ENCODE measurements around the gene SRRM2.

Gene SRRM2

DNA sequence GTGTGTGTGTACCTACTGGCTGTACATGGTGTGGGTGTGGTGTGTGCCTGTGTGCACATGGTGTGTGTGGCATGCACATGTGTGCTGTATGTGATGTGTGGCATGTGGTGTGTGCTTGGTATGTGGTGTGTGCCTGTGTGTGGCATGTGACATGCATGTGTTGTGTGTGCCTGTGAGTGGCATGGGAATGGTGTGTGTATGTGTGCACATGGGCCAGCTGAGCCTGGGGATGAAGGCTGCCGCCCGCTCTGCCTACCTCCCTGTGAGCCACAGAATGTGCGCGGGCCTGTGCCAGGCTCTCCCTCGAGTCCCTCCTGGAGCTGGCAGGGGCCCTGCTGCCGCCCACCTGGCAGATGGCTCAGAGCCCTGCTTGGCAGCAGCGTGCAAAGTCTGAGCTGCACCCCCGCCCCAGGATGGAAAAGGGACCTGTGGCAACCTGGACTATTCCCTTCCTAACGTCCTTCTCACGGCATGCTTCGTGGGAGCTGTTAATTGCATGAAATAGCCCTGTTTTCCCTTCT is 41.7 kb upstream of the SRRM2 start:
- Histone ChIP-seq H3K4me1 (ENCODE audit: insufficient read depth, low read length) (no peaks in the 10 kb centered on the region; the same call in 1 of the 2 replicates), H3K9ac (ENCODE audit: low read depth, low read length) (no peak overlapping the region), H3K36me3 (ENCODE audit: insufficient read depth, low read length) (peaks cover 8% of the 10 kb centered on the region; the same call in 1 of the 2 replicates), H3K9me3 (ENCODE audit: control insufficient read depth, insufficient read depth, low read length) (no peaks in the 10 kb centered on the region)

DNA sequence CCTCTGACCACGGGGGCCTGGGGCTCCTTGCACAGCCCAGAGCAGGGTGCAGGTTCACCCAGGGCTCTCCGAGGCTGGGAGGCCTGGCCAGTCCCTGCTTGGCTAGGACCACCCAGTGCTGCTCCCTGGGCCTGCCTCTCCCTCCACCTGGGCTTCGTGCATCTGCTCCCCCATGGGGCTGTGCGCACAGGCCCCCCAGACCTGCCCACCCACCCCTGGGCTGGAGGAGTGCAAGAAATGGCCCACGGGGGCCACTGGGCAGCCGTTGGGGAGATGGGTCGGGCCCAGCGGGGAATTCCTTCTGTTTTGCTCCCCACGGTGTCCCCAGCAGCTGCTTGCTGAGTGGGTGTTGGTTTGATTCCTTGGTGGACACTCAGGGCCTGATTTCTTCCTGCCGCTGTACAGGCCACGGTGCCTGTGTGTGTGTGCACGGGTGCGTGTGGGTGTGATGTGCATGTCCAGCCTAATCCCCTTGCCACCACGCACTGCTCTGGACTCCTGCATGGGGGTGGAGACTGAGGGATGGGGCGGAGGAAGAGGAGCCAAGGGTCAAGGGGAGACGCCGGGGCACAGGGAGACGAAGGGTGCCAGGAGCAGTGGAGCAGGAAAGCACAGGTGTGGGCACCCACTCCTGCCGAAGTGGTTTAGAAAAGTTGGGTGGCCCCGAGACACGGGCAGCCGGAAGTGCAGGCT is 40.9 kb upstream of the SRRM2 start:
- peaks cover 8% of the 10 kb centered on the region; the same call in 1 of the 2 replicates for H3K36me3 ChIP-seq (ENCODE audit: insufficient read depth, low read length)
- no peak overlapping the region for H3K9ac ChIP-seq (ENCODE audit: low read depth, low read length)
- no peaks in the 10 kb centered on the region for H3K9me3 ChIP-seq (ENCODE audit: control insufficient read depth, insufficient read depth, low read length)
- no peaks in the 10 kb centered on the region; the same call in 1 of the 2 replicates for H3K4me1 ChIP-seq (ENCODE audit: insufficient read depth, low read length)

DNA sequence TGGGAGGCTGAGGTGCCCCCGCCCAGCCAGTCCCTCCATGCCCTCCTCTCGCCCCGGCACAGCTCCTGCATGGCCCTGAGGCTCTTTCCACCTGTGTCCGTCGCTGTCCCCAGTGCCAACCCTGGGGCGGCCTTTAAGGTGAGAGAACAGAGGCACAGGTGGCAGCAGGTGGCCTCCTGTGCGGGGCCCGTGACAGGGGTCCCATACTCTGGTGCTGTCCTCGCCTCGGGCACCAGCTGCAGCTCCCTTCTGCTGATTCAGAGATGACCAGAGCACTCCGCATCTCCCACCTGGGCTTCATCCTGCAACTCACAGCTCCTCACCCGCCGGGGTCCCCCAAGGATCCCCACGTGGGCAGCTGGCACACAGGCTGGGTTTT is 40.4 kb upstream of the SRRM2 start:
- H3K9ac ChIP-seq (ENCODE audit: low read depth, low read length): no peak overlapping the region

DNA sequence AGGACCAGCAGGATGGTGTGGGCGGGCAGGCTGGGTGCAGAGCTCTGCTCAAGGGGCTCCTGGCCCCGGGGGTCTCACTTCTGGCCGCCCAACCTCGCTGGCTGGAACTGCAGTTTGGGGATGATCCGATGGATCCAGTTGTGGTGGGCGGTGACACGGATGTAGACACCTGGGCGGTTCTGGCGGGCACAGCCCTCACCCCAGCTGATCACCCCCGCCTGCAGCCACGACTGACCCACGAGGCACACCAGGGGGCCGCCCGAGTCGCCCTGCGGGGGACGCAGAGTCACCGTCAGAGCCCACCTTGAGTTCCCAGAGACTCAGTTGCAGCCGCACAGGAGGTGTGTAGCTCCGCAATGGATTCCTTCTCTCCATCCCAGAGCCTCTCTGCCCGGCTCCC is 39.9 kb upstream of the SRRM2 start:
- no peaks in the 10 kb centered on the region; the same call in 1 of the 2 replicates for H3K4me1 ChIP-seq (ENCODE audit: insufficient read depth, low read length)
- H3K9me3 ChIP-seq (ENCODE audit: control insufficient read depth, insufficient read depth, low read length): no peaks in the 10 kb centered on the region
- H3K9ac ChIP-seq (ENCODE audit: low read depth, low read length): no peak overlapping the region
- H3K36me3 ChIP-seq (ENCODE audit: insufficient read depth, low read length): peaks cover 8% of the 10 kb centered on the region; the same call in 1 of the 2 replicates

More for the DNA sequence above, 40.4 kb upstream of the SRRM2 start:
- no peaks in the 10 kb centered on the region for H3K9me3 ChIP-seq (ENCODE audit: control insufficient read depth, insufficient read depth, low read length)
- H3K4me1 ChIP-seq (ENCODE audit: insufficient read depth, low read length): no peaks in the 10 kb centered on the region; the same call in 1 of the 2 replicates
- H3K36me3 ChIP-seq (ENCODE audit: insufficient read depth, low read length): peaks cover 8% of the 10 kb centered on the region; the same call in 1 of the 2 replicates

DNA sequence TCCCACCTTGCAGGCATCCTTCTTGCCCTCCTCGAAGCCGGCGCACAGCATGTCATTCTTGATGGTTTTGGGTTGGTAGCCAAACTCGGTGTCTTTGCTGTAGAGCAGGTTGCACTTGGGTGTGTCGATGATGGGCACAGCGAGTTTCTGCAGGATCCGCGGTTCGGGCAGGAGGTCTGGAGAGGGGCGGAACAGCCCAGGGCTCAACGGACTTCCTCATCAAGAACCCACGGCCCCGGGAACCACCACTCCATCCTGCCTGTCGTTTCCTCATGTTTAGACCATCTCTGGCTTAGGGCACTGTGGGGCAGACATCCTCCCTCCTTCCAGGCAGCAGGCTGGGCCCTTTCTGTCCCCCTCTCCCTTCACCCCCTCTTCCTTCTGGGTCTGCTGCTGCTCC is 38.9 kb upstream of the SRRM2 start:
- no peak overlapping the region for H3K9ac ChIP-seq (ENCODE audit: low read depth, low read length)
- H3K36me3 ChIP-seq (ENCODE audit: insufficient read depth, low read length): peaks cover 1% of the 10 kb centered on the region; the same call in 1 of the 2 replicates
- H3K9me3 ChIP-seq (ENCODE audit: control insufficient read depth, insufficient read depth, low read length): no peaks in the 10 kb centered on the region
- H3K4me1 ChIP-seq (ENCODE audit: insufficient read depth, low read length): no peaks in the 10 kb centered on the region; the same call in 1 of the 2 replicates

DNA sequence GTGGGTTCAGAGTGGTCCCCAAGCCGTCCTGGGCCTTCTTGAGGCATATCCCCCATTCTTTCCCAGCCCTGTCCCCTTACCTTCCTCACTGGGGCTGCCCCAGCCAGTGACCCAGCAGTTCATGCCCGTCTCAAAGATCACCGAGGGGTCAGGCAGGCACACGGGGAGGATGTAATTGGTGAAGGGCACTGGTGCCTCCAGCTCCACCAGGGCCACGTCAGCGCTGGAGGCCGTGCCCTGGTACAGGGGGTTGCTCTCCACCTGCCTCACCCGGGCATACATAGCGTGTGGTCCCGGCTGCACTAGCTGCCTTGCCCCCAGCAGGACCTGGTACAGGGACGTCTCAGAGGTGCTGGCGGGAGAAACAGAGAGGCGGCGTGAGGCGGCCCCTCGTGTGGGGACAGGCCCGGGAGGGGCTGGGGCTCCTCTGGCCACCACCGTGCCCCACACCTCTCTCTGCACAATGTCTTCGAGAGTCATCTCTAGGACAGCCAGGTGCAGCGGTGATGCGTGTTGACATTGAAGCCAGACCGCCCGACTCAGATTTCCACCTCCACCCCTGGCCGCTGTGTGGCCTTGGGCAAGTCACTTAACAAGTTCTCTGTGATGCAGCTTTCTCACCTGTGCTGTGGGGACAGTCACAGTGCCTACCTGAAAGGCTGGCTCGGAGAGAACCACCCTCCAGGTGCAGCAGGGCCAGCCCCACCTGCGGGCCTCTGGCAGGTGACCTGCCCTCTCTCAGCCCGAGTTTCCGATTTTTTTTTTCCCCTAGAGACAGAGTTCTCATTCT is 38.3 kb upstream of the SRRM2 start:
- H3K36me3 ChIP-seq (ENCODE audit: insufficient read depth, low read length): no peaks in the 10 kb centered on the region
- H3K4me1 ChIP-seq (ENCODE audit: insufficient read depth, low read length): no peaks in the 10 kb centered on the region; the same call in 1 of the 2 replicates
- H3K9ac ChIP-seq (ENCODE audit: low read depth, low read length): no peak overlapping the region
- H3K9me3 ChIP-seq (ENCODE audit: control insufficient read depth, insufficient read depth, low read length): no peaks in the 10 kb centered on the region

DNA sequence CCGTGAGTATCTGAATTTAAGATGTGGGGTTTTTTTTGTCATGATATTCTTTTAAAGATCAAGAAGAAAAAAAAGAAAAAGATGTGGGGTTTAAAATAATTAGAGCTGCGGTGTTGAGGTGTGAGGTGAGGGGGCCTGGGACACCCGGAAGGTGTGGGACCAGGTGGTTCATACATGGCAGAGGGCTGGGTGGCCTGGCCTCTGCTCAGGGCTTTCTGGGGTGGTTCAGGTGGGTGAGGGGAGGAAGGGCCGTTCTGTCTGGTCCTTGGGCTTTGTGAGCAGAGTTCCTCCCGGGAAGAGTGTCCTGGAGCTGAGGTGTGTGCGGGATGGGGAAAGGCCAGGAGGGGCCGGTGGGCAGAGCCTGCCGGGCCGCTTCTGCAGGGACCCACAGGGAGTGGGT is 37.4 kb upstream of the SRRM2 start:
- Histone ChIP-seq H3K9me3 (ENCODE audit: control insufficient read depth, insufficient read depth, low read length) (no peaks in the 10 kb centered on the region), H3K36me3 (ENCODE audit: insufficient read depth, low read length) (no peaks in the 10 kb centered on the region), H3K9ac (ENCODE audit: low read depth, low read length) (no peak overlapping the region), H3K4me1 (ENCODE audit: insufficient read depth, low read length) (no peaks in the 10 kb centered on the region; the same call in 1 of the 2 replicates)

DNA sequence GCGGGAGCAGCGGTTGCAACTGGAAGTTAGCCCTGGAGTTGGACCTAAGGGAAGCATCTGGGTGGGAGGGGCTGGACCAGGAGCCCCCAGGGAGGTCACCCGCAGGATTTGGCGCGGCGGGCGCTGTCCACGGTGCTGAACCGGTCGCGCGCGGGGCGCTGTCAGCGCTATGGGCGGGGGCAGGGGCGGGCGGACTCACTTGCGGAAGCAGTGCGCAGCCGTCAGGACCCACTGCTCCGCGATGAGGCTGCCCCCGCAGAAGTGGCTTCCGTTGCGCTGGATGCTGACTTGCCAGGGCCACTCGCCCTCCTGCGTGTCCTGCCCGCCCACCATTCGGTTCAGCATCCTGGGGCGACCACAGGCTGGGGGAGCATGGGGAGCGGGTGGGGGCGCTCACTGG is 36.9 kb upstream of the SRRM2 start:
- Histone ChIP-seq H3K4me1 (ENCODE audit: insufficient read depth, low read length) (no peaks in the 10 kb centered on the region; the same call in 1 of the 2 replicates), H3K36me3 (ENCODE audit: insufficient read depth, low read length) (no peaks in the 10 kb centered on the region), H3K9ac (ENCODE audit: low read depth, low read length) (no peak overlapping the region; the same call in 1 of the 2 replicates), H3K9me3 (ENCODE audit: control insufficient read depth, insufficient read depth, low read length) (no peaks in the 10 kb centered on the region)

DNA sequence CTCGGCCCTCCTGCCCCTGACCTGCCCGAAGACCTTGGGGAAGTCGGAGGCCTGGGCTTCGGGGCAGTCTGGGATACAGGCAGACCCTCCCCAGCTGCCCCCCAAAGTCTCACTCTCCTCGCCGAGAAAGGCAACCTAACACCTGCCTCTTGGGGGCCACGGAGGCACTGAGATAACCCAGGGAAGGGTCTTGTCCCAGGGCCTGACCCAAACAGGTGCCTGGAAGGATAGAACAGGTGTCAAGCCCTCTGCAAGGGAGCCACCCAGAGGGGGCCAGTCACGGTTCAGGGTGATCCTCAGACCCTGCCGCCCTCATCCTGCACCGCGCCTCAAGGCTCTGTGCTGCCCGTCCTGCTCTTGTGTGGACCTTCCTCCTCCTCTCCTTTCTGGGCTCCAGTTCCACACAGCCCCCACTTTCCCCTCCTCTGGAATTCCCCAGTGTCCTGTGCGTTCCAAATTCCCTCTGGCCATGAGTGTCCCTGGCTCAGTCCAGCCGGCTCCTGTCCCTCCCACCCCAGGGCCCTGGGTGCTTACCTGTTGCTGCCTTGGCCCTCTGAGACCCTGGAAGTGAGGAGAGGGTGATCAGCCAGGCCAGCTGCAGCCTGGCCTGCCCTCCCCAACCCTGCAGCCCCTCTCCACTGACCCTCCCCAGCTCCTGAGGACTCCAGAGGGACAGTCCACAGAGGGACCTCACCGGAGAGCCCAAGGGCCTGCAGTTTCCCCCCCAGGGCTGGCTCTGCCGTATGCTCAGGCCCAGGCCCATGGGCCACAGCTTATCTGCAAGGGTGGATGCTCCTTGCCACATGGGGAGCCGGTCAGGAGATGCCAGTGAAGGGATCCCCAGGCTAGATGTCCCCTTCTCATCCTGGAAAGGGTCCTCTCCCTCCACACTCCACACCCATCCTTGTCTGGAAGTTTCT is 36.2 kb upstream of the SRRM2 start:
- no peaks in the 10 kb centered on the region for H3K36me3 ChIP-seq (ENCODE audit: insufficient read depth, low read length)
- H3K9ac ChIP-seq (ENCODE audit: low read depth, low read length): no peak overlapping the region; the same call in 1 of the 2 replicates
- no peaks in the 10 kb centered on the region; the same call in 1 of the 2 replicates for H3K4me1 ChIP-seq (ENCODE audit: insufficient read depth, low read length)
- no peaks in the 10 kb centered on the region for H3K9me3 ChIP-seq (ENCODE audit: control insufficient read depth, insufficient read depth, low read length)

DNA sequence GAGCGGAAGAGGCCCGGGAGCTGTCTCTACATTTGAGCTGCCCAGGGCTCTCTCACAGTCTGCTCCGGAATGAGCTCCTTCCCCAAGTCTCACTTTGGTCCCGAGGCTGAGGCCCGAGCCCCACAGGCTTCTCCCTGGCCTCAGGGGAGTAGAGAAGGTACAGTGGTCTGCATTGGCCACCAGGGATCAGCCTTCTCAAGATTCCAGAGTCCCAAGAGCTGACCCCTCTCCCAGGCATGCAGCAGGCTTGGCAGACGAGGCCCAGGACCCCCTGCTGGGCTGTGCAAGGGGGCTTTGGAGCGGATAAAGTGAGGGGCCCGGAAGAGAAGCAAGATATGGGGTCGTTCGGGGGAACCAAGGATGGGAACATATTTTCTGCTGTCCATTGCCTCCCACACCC is 35.5 kb upstream of the SRRM2 start:
- Histone ChIP-seq H3K9ac (ENCODE audit: low read depth, low read length) (no peak overlapping the region), H3K9me3 (ENCODE audit: control insufficient read depth, insufficient read depth, low read length) (no peaks in the 10 kb centered on the region), H3K4me1 (ENCODE audit: insufficient read depth, low read length) (peaks cover under 1% of the 10 kb centered on the region; the same call in 1 of the 2 replicates), H3K36me3 (ENCODE audit: insufficient read depth, low read length) (no peaks in the 10 kb centered on the region)

DNA sequence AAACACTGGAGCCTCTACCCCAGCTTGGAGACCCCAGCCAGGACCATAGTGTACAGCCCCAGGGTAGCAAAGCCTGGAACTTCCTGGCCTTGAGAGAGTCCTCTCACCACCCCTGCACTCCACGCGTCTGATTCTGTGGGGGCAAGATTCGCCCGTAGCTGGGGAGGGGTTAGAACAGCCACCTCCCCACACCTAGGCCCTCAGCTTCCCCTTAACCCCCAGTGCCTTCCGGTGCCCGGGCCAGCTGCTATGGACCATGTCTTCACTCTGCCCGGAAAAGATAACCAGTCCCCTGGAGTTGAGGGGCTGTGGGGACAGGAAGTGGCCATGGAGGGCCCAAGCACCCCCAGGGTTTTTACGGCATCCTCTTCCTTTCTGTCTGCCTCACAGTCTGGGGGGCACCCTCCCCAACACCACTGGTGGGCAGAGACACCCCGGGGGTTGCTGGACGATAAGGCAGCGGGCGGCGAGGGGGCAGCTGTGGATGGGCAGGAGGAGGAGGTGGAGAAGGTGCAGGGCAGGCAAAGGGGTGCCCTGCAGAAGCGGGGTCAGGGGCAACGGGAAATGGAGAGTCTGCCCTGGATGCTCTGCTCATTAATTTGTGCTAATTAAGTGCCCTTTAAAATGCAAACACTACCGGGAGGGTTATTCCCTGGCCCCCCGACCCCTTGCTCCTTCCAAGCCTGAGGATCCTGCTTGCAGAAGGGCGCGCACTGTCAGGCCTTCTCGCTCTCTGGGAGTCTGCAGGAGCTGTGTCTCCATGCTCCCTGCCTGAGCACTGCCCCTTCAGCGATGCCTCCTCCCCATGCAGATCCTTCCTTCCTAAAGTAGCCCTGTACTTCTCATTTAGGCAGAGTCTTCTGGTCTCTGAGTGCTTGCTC is 34.8 kb upstream of the SRRM2 start:
- Histone ChIP-seq H3K36me3 (ENCODE audit: insufficient read depth, low read length) (no peaks in the 10 kb centered on the region), H3K9ac (ENCODE audit: low read depth, low read length) (no peak overlapping the region), H3K4me1 (ENCODE audit: insufficient read depth, low read length) (peaks cover 2% of the 10 kb centered on the region; the same call in 1 of the 2 replicates)

DNA sequence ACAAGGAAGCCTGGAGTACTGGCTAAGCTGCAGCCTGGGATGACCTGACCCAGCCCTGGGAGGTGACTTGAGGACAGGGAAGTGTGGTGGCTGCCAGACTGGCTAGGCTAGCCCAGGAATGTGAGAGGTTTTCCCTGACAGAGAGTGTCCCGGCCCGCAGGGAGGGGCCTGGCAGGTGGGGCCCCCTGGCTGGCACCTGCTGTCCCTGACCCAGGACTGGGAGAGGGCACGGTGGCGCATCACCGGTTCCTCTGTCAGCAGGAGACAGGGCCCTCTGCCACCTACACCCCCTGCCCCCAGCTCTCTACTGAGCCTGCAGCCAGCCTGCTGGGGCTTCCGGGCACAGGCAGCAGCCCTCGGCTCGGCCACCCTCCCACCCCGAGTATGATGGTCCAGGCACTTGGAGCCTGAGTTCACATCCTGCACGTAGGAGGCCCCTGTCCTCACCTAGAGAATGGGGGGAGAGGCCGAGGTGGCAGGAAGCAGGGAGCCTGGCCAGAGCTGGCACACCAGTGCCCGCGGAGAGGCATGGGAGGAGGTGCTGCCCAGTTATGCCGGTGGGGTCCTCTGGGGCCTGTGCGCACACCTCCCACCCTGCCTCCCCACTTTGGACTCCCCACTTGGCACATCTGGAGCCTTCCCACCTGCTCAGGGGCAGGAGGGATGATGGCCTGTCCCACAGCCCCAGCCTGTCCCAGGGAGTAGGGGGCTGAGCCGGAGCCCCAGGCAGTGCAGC is 32.9 kb upstream of the SRRM2 start:
- Histone ChIP-seq H3K9me3 (ENCODE audit: control insufficient read depth, insufficient read depth, low read length) (no peaks in the 10 kb centered on the region), H3K36me3 (ENCODE audit: insufficient read depth, low read length) (no peaks in the 10 kb centered on the region), H3K9ac (ENCODE audit: low read depth, low read length) (peak overlapping the region; percentile 73), H3K4me1 (ENCODE audit: insufficient read depth, low read length) (peaks cover 2% of the 10 kb centered on the region; the same call in 1 of the 2 replicates)

More for the DNA sequence above, 34.8 kb upstream of the SRRM2 start:
- H3K9me3 ChIP-seq (ENCODE audit: control insufficient read depth, insufficient read depth, low read length): no peaks in the 10 kb centered on the region
